ENCODE measurements around the gene AFF3.
A peak's percentile ranks its signal among the peaks of the same experiment; 100 is the strongest.

AFF3 gene

GRCh38 chr2:99624677-99625076, 517.7 kb downstream of the AFF3 start:
- DNase-seq: no peak

GRCh38 chr2:99623613-99624012, 518.8 kb downstream of the AFF3 start:
- no peak for DNase-seq

DNA sequence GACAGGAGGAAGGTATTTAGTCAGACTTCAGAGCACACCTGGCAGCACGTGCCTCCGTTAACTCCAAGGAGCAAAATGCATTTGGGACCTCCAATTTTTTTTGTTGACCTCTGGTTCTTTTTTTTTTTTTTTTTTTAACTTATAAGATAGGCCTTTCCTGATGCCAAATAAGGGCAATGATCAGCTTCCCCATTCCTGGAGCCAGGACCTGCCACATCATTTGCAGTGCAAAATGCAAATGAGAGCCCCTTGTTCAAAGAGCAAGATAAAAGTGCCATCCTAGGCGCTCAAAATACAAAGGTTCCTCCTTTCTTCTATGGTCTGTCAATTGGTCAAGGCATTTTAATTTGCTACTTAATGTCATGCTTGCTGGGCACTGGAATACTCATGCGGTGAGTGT, 519.4 kb downstream of the AFF3 start:
- DNase-seq: no peak

- no peak for DNase-seq
Observed at GRCh38 chr2:99622534-99622933, 519.9 kb downstream of the AFF3 start.

- no peak for DNase-seq
Observed at GRCh38 chr2:99621774-99622173, 520.6 kb downstream of the AFF3 start.

- DNase-seq: no peak
Observed at GRCh38 chr2:99621106-99621505, 521.3 kb downstream of the AFF3 start.

DNA sequence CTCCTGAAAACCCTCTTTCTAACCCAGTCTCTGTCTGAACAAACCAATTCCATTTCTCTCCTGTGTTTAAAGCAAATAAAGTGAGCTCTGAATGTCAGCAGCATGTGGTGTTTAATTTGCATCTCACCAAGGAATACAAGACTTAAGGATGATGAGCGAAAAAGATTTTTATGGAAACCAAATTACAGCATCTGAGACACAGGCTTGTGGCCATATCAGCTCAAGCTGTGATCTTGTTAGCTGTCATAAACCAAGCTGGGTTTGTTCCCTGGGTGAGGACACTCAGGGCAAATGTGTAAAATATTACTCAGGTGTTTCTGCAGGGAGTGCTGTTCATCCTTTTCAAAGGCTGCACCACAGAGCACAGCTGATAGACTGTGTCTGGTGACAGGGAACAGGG, 523.2 kb downstream of the AFF3 start:
- DNase-seq: peak in 1 of 14 donors; percentile 7

DNA sequence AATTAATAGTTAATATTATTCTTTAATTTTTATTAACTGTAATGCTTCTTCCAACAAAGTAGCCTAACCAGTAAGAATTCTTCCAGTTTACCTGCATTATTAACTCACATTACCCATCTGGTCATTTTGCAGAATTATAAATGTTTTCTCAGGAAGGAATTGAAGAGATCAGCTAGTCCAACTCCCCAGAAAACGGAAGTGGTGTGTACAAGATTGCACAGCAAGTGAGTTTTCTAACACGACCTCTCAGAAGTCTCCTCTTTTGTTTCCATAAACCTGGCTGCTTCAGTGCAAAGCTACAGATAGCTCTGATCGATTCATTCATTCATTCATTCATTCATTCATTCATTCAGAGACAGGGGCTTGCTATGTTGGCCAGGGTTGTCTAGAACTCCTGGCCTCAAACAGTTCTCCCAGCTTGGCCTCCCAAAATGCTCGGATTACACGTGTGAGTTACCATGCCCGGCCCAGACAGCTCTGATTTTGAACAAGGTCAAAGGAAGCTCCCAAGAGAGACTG, 523.8 kb downstream of the AFF3 start:
- no peak for DNase-seq

GRCh38 chr2:99617811-99618210, 524.6 kb downstream of the AFF3 start:
- DNase-seq: no peak

GRCh38 chr2:99615247-99615771, 527.1 kb downstream of the AFF3 start:
- DNase-seq: peak in 5 of 14 donors; percentile 7 to 52 (median 38)

GRCh38 chr2:99613980-99614379, 528.4 kb downstream of the AFF3 start:
- DNase-seq: no peak

GRCh38 chr2:99611786-99612185, 530.6 kb downstream of the AFF3 start:
- peak in 1 of 14 donors; percentile 14 for DNase-seq

DNA sequence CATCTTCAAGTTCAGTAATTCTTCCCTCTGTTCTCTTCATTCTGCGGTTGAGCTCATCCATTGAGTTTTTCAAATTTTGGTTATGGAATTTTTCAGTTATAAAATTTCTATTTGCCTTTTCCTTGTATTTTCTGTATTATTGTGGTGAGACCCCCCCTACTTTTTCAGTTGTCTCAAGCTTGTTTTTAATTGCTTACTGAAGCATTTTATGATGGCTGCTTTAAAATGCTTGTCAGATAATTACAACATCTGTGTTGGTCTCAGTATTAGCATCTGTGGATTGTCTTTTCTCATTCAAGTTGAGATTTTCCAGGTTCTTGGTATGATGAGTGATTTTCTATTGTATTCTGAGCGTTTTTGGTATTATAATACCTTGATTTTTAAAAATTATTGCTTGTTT, 531.4 kb downstream of the AFF3 start:
- no peak for DNase-seq

GRCh38 chr2:99609851-99610381, 532.5 kb downstream of the AFF3 start:
- DNase-seq: no peak

GRCh38 chr2:99608861-99609260, 533.5 kb downstream of the AFF3 start:
- no peak for DNase-seq

DNA sequence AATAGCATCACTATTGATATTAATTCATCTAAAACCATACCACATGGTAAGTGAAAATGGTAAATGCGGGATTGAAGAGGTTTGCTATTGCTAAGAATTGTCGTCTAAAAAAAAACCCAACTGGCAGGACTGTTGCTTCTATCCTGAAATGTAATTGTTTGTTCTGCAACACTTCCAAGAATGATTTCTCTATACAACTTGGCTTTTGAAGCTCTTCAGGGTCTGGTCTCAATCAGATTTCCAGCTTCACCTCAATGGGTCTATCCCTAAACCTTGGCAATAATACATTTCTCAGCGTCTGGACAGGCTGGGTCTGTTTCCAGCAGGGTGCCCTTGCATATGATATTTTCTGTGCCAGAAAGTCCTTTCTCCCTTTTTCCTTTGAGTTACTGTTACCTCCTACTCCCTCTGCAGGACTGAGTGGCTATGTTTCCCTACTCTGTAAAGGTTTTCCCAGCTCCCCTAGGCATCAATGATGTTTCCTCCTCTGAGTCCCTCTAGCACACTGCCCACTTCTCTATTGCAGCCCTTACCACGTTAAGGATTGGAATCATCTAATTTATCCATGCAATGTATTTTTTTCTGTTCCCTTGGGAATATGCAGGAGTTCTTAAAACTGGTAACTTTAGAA, 534.4 kb downstream of the AFF3 start:
- DNase-seq: peak in 1 of 14 donors; percentile 33

- peak in 1 of 14 donors; percentile 12 for DNase-seq
Observed at GRCh38 chr2:99607454-99607853, 534.9 kb downstream of the AFF3 start.

DNA sequence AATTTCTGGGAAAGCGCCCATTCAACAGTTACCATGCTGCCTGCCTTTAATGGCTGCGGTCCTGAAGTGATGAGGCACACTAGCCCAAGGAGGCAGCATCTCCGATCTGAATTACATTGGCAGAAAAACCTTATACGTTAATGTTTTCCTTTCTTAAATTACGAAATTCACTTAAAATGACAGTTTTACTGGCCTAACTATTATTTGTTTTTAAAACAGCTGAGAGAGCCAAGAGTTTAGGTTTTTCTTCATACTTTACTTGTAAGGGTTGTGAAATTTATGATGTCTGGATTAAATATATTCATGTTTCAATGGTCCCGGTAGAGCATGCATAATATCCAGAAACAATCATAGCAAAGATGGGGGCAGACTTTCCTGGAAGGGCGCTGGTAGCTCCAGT, 537.4 kb downstream of the AFF3 start:
- no peak for DNase-seq

- DNase-seq: no peak
Observed at GRCh38 chr2:99602476-99602875, 539.9 kb downstream of the AFF3 start.

DNA sequence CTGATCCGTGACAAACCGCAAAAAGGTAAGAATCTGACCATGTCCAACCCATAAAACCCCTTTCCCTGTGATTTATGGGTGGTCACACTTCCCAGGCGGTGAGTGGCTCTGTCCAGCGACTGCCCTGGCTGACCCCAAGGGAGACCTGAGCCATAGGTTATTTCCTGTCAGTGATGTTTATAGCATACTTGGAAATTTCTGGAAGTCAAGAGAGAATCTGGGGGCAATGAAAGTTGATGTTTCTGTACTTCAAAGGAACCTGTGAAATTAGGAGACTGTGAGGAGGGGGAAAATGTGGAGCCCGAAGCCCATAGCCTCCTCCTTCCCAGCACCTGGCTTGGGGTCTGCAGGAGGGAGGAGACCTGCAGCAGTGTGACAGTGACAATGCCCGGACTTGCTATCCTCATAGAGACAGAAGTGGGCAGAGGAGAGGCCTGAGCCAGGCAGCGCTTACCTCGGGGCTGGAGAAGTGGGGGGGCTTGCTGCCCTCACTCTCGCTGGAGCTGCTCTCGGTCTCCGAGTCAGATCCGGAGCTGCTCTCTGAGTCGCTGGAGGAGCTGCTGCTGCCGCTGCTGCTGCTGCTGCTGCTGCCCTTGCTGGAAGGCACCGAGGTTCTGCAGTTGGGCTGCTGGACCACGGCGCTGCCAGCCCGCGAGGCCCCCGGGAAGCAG, 541.3 kb downstream of the AFF3 start:
- DNase-seq: no peak

- DNase-seq: no peak
Observed at GRCh38 chr2:99598441-99598840, 543.9 kb downstream of the AFF3 start.

- peak in 1 of 14 donors; percentile 4 for DNase-seq
Observed at GRCh38 chr2:99597616-99598015, 544.8 kb downstream of the AFF3 start.

DNA sequence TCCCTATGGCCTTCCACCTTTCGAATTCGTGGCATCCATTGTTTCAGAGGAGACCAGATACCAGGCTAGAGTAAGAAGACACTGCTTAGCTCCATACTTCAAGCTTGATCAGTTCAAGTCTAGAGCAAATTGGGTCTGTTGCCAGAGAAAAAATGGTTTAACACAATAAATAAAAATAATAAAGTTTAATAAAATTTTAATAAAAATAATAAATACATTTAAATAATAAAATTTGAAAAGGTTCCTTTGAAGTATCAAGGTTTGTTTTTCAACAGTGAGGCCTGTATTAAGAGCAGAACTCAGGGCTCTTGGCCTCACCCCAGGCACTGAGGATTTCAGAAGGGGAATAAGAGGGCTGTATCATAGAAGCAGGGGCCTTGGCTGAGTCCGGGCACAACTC, 547.0 kb downstream of the AFF3 start:
- DNase-seq: no peak
